HG02884 (cell line): ENCODE data around the gene TFRC.
"Not testable (repeated sequence)": the region's sequence is repeated elsewhere in the genome, so short reads cannot be mapped to it uniquely, and the experiment has no call there.

Experiments used
- ATAC-seq: cut with Tn5 transposase; IDR thresholded peaks from one replicate; pipeline ENCODE4 v1.9.1; 2021; ENCODE audit warnings: mild to moderate bottlenecking, moderate library complexity; ENCODE audit not compliant: unreplicated experiment

Gene TFRC

GRCh38 chr3:196049653-196050052 is 32.2 kb downstream of the TFRC start:
- ATAC-seq = no peak

- ATAC-seq = no peak
Measured at GRCh38 chr3:196048922-196049598, 32.8 kb downstream of the TFRC start.

GRCh38 chr3:196047391-196048030 is 34.4 kb downstream of the TFRC start:
- no peak for ATAC-seq

GRCh38 chr3:196044513-196044912 is 37.4 kb downstream of the TFRC start:
- ATAC-seq = no peak

- no peak for ATAC-seq
Measured at GRCh38 chr3:196042673-196043072, 39.2 kb downstream of the TFRC start.

- no peak for ATAC-seq
Measured at GRCh38 chr3:196039359-196039758, 42.5 kb downstream of the TFRC start.

GRCh38 chr3:196026059-196026458 is 55.8 kb downstream of the TFRC start:
- not testable (repeated sequence) for ATAC-seq

GRCh38 chr3:196024968-196025367 is 56.9 kb downstream of the TFRC start:
- no peak for ATAC-seq

GRCh38 chr3:196023947-196024346 is 57.9 kb downstream of the TFRC start:
- no peak for ATAC-seq

- ATAC-seq = not testable (repeated sequence)
Measured at GRCh38 chr3:196022499-196022878, 59.4 kb downstream of the TFRC start.

- ATAC-seq = no peak
Measured at GRCh38 chr3:196020373-196020772, 61.5 kb downstream of the TFRC start.

- ATAC-seq = not testable (repeated sequence)
Measured at GRCh38 chr3:196019576-196019975, 62.3 kb downstream of the TFRC start.

GRCh38 chr3:196018159-196018558 is 63.7 kb downstream of the TFRC start:
- ATAC-seq = not testable (repeated sequence)

GRCh38 chr3:196016485-196016884 is 65.4 kb downstream of the TFRC start:
- no peak for ATAC-seq

- no peak for ATAC-seq
Measured at GRCh38 chr3:196016059-196016458, 65.8 kb downstream of the TFRC start.

GRCh38 chr3:196013587-196014487 is 68.1 kb downstream of the TFRC start:
- no peak for ATAC-seq

GRCh38 chr3:196012941-196013476 is 68.9 kb downstream of the TFRC start:
- no peak for ATAC-seq

- ATAC-seq = no peak
Measured at GRCh38 chr3:196012481-196012880, 69.4 kb downstream of the TFRC start.

- ATAC-seq = no peak
Measured at GRCh38 chr3:196009456-196009855, 72.4 kb downstream of the TFRC start.

GRCh38 chr3:196008929-196009328 is 73.0 kb downstream of the TFRC start:
- ATAC-seq = no peak

GRCh38 chr3:196008387-196008786 is 73.5 kb downstream of the TFRC start:
- no peak for ATAC-seq
